ENCODE results near the gene STRIP1.

DNA sequence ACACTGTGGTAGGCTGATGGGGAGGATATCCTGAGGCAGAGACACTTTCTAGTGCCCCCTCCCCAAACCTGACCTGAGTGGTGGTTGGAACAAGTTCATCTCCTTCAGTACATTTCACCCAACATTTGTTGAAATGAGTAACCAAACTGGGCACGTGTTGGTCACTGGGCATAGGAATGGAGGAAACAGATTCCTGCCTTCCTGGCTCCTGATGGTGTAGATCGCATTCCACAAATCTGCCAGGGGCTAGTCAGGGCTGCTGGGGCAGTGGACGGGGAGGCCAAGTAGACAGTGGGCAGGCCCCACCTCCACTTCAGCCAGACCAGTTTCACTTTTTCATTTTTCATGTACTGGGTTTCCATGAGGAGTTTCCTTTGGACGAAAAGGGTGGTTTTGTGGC lies 52.5 kb downstream of the STRIP1 start:
- TF ChIP-seq, protein P1, sequence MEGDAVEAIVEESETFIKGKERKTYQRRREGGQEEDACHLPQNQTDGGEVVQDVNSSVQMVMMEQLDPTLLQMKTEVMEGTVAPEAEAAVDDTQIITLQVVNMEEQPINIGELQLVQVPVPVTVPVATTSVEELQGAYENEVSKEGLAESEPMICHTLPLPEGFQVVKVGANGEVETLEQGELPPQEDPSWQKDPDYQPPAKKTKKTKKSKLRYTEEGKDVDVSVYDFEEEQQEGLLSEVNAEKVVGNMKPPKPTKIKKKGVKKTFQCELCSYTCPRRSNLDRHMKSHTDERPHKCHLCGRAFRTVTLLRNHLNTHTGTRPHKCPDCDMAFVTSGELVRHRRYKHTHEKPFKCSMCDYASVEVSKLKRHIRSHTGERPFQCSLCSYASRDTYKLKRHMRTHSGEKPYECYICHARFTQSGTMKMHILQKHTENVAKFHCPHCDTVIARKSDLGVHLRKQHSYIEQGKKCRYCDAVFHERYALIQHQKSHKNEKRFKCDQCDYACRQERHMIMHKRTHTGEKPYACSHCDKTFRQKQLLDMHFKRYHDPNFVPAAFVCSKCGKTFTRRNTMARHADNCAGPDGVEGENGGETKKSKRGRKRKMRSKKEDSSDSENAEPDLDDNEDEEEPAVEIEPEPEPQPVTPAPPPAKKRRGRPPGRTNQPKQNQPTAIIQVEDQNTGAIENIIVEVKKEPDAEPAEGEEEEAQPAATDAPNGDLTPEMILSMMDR (IDR thresholded peaks at IDR 0.05), result no peak
- TF ChIP-seq GATA3 (IDR thresholded peaks at IDR 0.05; ENCODE audit: borderline replicate concordance) (no peak), EHMT2 (IDR thresholded peaks at IDR 0.05; ENCODE audit: low read depth) (no peak), ZSCAN20 (CRISPR knock-in tag; IDR thresholded peaks at IDR 0.05) (no peak), HDAC2 (IDR thresholded peaks at IDR 0.05) (no peak), JUNB (IDR thresholded peaks at IDR 0.05) (no peak), JUN (IDR thresholded peaks at IDR 0.05) (no peak), NFE2L2 (conservative IDR thresholded peaks at IDR 0.05; ENCODE audit: low read length) (no peak), HOXA7 (CRISPR knock-in tag; IDR thresholded peaks at IDR 0.05) (no peak), CHD4 (IDR thresholded peaks at IDR 0.05; ENCODE audit: borderline replicate concordance) (no peak), POLR2A (IDR thresholded peaks at IDR 0.05; ENCODE audit: low read length) (no peak), KDM1A (IDR thresholded peaks at IDR 0.05; ENCODE audit: low read depth) (no peak)
- TF ChIP-seq, protein P2, sequence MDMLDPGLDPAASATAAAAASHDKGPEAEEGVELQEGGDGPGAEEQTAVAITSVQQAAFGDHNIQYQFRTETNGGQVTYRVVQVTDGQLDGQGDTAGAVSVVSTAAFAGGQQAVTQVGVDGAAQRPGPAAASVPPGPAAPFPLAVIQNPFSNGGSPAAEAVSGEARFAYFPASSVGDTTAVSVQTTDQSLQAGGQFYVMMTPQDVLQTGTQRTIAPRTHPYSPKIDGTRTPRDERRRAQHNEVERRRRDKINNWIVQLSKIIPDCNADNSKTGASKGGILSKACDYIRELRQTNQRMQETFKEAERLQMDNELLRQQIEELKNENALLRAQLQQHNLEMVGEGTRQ (IDR thresholded peaks at IDR 0.05), result no peak
